NCI-H2196 treated with DMSO at 0.1 percent for 48 hours (cell line): ENCODE data around the gene CEACAM1.
"Not testable (repeated sequence)": the region's sequence is repeated elsewhere in the genome, so short reads cannot be mapped to it uniquely, and the experiment has no call there.

ENCODE experiments used
- DNase-seq: peaks from one replicate; lab custom pipeline; 2025; ENCODE audit not compliant: unreplicated experiment; lab: John Stamatoyannopoulos, UW

Gene CEACAM1

DNA sequence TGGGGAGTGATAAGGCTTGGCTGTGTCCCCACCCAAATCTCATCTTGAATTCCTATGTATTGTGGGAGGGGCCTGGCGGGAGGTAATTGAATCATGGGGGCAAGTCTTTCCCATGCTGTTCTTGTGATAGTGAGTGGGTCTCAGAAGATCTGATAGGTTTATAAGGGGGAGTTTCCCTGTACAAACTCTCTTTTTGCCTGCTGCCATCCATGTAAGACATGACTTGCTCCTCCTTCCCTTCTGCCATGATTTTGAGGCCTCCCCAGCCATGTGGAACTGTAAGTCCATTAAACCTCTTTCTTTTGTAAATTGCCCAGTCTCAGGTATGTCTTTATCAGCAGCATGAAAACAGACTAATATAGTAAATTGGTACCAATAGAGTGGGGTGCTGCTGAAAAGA lies 20.8 kb upstream of the CEACAM1 start:
- DNase-seq: not testable (repeated sequence)

DNA sequence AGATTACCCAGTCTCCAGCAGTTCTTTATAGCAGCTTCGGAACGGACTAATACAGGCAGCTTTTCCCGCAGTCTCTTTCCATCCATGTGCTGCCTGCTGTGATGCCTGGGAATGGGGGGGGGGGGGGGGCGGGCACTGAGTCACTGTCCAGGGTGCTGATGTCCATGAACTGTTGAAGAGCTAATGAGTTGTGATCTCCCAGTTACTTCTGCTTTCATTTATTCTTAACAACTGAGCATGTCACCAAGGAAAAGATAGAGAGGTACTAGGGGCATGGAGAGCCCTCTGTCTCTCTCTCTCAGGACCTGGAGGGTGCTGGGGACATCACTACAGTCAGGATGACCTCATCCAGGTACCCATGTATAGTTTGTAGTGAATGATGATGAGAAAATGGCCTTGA lies 20.3 kb upstream of the CEACAM1 start:
- DNase-seq: no peak

DNA sequence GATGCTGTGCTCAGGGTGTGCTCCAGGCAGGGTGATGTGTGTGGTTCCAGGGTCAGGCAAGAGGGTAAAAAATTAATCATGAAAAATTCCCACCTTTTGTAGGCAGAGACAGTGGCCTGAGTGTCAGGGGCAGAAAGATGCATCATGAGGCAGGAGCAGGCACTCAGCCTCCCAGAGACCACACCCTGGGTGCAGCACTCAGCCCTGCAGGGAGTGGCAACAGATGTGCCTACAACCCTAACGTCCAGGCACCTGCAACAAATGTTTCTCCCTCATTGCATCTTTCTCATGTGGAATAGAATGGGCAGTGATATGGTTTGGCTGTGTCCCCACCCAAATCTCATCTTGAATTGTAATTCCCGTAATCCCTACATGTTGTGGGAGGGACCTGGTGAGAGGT lies 19.6 kb upstream of the CEACAM1 start:
- no peak for DNase-seq

DNA sequence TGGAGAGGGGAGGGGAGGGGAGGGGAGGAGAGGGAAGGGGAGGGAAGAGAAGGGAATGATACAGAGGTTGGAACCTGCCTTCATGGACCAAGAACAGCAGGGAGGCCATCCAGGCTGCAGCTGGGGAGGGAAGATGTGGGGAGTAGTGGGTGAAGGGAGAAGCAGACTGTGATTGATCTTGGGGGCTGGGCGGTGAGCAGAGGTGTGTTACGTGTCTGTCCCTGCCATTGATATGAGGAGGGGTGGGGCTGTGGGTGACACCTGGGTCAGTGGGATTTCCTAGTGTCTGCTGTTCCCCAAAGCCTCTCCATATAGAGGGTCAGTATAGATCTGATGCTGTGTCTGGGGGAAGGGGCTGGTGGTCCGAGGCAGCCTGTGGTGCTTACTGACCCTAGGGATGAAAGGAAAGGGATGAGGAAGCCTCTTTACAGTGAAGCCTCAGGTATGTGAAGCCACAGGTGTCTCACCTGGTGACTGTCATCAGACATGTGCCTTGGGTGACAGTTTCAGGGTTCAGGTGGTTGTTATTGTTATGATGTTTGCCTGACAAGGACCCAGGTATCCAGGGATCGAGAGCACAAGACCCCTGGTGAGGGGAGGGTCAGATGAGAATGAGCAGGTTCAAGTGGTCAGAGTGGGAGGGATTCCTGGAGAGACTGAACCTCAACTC lies 18.7 kb upstream of the CEACAM1 start:
- no peak for DNase-seq

DNA sequence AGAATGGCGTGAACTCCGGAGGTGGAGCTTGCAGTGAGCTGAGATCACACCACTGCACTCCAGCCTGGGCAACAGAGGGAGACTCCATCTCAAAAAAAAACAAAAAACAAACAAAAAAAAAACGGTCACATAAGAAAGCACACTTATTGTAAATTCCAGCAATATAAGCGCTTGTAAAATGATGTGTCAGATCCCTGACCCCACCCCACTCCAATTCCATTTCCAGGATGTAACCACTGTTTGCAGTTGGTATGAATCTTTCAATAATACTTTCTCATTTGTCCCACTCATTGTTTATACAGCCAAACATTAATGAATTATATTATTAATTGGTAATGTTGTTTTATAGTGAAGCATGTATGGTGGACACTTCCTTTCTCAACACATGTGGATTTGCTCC lies 15.9 kb upstream of the CEACAM1 start:
- no peak for DNase-seq

DNA sequence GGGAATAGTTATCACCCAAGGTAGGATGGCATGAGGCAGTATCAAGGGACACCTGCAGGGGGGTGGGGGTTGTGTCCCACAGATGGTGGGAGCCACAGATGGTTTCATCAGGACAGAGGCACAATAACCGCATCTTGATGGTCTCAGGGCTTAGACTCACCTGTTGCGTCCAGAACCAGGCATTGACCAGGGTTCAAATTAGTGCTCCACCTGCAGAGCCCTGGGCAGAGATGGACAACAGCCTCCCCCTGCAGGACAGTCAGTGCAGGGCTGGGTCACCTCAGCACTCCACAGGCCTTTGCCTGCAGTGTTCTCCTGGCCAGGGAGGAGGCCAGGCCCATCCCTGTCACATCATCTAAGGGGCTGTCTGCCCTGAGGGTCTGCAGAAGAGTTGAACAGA lies 14.5 kb upstream of the CEACAM1 start:
- no peak for DNase-seq

DNA sequence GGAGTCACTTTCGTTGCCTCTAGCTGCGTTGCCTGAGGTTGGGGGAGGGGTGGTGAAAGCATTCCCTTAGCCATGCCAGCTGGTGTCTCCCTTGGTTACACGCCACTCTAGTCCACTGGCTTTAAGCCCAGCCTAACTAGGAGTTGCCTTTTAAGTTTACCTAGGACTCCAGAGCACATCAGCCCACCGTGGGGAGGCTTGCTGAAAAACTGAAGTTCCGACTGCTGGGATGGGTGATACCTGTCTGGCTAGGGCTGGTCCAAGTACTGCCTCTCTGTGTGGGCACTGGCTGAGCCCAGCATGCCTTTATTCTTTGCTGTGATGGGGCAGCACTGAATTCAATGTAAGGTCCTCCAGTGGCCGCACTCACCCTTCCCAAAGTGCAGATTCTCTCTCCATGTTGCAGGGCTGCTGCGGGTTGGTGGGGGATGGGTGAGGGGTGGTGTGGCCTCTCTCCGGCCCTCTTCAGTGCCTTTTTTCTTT lies 11.8 kb upstream of the CEACAM1 start:
- no peak for DNase-seq

DNA sequence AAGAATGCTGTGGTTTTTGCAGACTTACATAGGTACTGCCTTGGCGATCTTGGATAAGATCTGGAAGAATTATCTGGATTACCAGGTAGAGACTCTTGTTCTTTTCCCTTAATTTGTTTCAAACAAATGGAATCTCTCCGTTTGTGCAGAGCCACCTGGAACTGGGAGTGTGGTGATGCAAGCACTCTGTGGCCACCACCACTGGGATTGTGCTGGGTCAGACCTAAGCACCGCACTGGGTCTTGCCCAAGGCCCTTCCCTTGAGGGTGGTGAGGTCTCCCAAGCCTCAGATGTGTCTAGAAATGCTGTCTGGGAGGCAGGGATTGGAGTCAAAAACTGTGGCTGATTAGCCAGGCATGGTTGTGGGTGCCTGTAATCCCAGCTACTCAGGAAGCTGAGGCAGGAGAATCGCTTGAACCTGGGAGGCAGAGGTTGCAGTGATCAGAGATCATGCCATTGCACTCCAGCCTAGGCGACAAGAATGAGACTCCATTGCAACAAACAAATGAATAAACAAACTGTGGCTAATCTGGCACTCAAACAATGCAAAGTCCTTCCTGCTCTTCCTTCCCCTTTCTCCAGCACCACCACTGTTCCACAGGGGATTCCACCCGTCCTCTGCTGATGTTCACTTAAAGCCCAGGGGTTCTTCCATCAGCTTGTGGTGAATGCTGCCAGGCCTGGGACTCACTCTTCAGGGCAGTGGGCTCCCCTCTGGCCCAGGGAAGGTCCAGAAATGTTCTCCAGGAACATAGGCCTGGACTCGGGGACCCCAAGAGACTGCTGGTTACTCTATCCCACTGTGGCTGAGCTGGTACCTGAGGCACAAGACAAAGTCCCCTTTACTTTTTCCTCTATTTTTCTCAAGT lies 10.8 kb upstream of the CEACAM1 start:
- DNase-seq: no peak

DNA sequence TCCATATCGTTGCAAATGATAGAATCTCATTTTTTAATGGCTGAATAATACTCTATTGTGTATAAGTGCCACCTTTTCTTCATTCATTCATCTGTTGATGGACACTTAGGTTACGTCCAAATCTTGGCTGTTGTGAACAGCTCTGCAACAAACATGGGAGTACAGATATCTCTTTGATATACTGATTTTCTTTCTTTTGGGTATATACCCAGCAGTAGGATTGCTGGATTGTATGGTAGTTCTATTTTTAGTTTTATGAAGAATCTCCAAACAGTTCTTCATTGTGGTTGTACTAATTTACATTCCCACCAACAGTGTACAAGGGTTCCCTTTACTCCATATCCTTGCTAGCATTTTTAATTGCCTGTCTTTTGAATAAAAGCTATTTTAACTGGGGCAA lies 7.0 kb upstream of the CEACAM1 start:
- DNase-seq: not testable (repeated sequence)

DNA sequence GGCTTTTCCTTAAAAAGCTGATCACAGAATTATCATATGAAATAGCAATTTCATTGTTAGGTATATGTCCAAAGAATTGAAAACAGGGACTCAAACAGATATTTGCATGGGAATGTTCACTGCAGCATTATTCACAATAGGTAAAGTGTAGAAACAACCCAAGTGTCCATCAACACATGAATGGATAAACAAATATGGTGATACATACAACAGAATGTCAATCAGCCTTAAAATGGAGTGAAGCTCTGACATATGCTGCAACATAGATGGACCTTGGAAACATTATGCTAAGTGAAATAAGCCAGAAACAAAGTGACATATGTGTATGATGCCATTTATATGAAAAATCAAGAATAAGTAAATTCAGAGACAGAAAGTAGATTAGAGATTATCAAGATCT lies 6.1 kb upstream of the CEACAM1 start:
- DNase-seq: no peak

DNA sequence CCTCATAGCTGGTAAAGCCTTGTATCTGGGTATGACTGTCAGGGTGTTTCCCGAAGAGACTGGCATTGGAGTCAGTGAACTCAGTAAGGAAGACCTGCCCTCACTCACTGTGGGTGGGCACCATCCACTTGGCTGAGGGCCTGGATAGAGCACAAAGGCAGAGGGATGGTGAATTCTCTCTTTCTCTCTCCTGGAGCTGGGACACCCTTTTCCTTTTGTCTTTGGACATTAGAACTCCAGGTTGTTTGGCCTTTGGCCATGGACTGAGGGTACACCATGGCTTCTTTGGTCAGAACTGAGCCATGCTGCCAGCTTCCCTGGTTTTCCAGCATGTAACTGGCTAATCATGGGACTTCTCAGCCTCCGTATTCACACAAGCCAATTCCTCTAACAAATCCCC lies 4.6 kb upstream of the CEACAM1 start:
- no peak for DNase-seq

DNA sequence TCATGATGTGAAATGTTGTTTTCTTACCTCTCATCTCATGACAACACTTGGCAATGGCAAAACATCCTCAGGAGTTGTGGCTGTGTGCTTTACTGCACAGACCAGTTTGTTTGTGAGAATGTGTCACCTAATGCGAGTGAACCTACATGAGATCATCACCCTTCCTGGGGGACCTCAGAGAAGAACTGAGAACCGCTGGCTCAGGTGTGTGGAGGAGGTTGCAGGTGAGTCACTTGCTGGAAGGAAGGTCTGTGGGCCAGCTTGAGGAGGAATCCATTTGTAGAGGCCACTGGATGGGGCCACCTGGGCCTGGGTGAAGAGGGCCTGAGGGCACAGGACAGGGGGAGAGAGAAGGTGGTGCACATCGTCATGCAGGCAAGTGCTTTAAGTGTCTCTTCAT lies 3.0 kb upstream of the CEACAM1 start:
- DNase-seq: no peak

DNA sequence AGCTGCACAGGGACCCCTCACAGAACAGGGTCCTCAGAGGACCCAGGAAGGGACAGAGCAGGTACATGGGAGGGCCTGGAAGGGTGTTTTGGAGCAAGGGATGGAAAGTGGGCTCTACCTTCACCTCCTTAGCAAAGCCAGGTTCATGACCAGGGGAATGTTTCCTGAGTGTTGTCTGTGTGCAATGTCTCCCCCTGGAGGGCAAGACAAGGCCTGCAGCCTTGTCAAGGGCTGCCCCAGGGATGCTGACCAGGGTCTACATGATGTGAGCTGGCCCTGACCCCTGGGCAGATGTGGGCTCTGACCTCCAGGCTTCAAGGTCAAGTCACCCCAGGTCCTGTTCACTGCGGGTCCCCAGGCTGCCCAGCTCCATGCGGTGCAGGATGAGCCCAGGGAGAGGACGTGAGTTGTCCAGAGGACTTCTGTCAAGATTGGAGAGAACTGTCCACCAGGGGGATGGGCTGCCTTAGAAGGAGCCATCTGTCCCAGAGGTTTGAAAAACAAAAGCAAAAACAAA lies 1.0 kb upstream of the CEACAM1 start:
- peak; percentile 6 for DNase-seq

DNA sequence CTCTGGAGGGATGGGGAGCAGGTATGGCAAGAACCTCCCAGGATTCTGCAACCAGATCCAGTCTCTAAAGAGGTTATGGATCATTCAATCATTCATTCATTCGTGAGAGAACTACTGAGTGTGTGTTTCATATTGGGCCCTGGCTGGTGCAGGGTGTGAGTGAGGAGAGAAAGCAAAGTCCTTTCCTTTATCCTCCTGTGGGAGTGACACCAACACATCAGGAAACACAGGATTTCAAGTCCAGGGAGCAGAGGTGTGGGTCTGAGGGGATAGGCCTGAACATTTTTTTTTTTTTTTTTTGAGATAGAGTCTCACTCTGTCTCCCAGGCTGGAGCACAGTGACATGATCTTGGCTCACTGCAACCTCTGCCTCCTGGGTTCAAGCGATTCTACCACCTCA lies 3.3 kb downstream of the CEACAM1 start:
- DNase-seq: no peak

DNA sequence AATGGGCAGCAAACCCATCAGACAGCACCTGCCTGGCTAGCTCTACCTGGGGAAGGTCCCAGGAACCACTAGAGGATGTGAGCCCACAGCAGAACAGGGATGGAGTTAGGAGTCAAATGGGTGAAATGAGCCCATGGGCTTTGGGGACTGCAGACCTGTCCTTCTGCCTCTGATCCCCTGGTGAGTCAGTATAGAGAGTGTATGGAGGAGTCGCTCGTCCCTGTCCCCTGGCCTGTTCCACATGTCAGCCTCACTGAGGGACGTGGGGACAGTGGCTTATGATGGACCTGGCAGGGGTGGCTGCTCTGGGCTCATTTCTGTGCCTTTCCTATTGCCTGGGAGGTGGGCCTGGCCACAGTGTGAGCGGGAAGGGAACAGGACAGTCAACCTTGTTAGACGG lies 4.0 kb downstream of the CEACAM1 start:
- DNase-seq: no peak

DNA sequence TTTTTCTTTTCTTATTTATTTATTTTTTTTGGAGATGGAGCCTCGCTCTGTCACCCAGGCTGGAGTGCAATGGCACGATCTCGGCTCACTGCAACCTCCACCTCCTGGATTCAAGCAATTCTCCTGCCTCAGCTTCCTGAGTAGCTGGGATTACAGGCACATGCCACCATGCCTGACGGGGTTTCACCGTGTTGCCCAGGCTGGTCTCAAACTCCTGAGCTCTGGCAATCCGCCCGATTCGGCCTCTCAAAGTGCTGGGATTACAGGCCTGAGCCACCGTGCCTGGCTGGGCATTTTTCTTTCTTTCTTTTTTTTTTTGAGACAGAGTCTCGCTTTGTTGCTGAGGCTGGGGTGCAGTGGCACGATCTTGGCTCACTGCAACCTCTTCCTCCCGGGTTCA lies 6.0 kb downstream of the CEACAM1 start:
- not testable (repeated sequence) for DNase-seq

DNA sequence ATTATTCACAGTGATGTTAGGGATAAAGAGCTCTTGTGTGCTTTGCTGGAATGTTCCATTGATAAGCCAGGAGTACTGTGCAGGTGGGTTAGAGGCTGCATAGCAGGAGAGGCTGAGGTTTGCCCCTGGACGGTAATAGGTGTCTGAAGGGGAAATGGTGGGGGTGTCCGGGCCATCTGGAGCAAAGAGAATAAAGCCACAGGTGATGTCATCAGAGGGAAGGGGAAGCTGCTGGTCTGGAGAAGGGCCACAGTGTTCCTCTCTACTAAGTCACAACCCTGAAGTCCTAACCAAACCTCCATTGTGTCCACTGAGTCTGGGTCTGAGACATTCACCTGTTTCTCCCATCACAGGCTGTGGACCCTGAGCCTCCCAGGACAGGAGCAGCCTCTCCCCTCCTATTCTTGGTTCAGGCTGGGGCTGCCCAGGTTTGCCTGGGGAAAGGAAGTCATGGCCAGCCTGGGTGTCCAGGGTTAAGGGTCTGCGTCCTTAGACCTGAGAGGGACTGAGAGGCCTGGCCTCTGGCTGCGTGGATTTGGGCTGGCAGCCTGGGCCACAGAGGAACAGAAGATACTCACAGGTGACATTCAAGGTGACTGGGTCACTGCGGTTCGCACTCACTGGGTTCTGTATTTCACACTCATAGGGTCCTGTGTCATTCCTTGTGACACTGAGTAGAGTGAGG lies 6.8 kb downstream of the CEACAM1 start:
- no peak for DNase-seq

DNA sequence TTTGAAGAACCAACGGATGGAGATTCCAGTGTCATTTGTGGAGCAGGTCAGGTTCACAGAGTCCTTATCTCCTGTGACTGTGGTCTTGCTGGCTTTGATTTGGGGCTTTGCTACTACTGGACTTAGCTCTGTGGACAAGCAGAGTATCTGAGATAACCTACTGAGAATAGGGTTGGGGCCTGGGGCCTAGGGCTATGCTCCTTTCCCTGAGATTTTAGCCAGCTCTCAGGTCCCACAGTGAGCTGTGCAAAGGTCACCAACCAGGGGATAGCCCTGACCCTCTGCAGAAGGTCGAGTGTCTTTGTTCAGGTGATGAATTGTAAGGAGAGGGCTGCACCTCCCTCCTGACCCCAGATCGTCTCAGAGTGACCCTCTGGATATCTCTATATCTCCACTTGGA lies 9.2 kb downstream of the CEACAM1 start:
- no peak for DNase-seq

DNA sequence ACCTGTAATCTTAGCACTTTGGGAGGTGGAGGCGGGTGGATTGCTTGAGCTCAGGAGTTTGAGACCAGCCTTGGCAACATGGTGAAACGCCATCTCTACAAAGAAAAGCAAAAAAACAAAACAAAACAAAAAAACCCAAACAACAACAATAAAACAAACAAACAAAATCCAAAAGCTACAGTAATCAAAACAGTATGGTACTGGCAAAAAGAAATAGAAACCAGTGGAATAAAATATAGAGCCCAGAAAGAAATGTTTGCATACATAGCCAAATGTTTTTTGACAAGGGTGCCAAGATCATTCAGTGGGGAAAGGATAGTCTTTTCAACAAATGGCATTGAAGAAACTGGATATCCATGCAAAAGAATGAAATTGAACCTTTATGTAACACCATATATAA lies 11.5 kb downstream of the CEACAM1 start:
- DNase-seq: no peak

DNA sequence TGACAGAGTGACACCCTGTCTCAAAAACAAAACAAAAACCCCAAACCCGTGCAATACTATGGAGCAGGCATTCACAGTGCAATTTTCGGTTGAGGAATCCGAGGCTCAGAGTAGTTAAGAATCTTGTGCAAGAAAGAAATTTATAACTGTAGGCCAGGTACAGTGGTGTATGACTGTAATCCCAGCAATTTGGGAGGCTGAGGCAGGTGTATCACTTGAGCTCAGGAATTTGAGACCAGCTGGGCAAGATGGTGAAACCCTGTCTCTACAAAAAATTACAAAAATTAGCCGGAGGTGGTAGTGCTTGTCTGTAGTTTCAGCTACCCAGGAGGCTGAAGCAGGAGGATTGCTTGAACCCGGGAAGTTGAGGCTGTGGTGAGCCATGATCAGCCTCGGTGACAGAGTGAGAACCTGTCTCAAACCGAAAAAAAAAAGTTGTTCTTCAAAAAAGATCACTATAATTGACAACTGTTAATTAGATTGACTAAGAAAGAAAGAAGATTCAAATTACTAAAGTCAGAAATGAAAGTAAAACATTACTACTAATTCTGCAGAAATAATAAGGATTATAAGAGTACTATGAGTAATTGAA lies 12.9 kb downstream of the CEACAM1 start:
- no peak for DNase-seq

DNA sequence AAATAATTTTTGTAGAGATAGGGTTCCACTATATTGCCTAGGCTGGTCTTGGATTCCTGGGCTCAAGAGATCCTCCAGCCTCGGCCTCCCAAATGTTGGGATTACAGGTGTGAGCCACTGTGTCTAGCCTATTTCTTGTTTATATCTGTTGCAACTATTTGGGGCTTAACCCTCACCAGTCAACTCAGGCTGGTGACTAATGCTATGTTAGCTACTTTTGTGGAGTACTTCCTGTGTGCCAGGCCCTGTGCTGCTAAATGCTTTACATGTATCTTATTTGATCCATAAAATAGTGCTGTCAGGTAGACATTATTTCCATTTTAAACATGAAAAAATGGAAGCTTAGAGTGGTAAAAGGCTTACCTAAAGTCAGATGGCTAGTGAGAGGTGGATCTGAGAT lies 13.8 kb downstream of the CEACAM1 start:
- DNase-seq: no peak
